ENCODE results near the gene ECEL1.
"Not testable (repeated sequence)": the region's sequence is repeated elsewhere in the genome, so short reads cannot be mapped to it uniquely, and the experiment has no call there.

ECEL1 gene

GRCh38 chr2:232447638-232448303 lies 39.9 kb downstream of the ECEL1 start:
- DNase-seq (ENCODE audit: extremely low spot score) = no peak
- CTCF ChIA-PET = interaction anchor here (1.1 to 1.6 kb wide), 2 partner anchors 26 to 71 kb away, joined by 5 read pairs; no protein-coding TSS in a partner anchor
- POLR2A ChIA-PET = no interaction called here
- TF ChIP-seq ARNT (IDR thresholded peaks at IDR 0.05) = no peak
- no peak for TF ChIP-seq SP1 (IDR thresholded peaks at IDR 0.05)
- TF ChIP-seq TARDBP (IDR thresholded peaks at IDR 0.05) = no peak
- no peak for TF ChIP-seq HDGF (IDR thresholded peaks at IDR 0.05; ENCODE audit: borderline replicate concordance)
- TF ChIP-seq L3MBTL2 (conservative IDR thresholded peaks at IDR 0.05) = no peak
- no peak for TF ChIP-seq FOXK2 (IDR thresholded peaks at IDR 0.05)
- no peak for TF ChIP-seq NFRKB (IDR thresholded peaks at IDR 0.05)
- TF ChIP-seq FOXM1 (IDR thresholded peaks at IDR 0.05; ENCODE audit: borderline replicate concordance) = no peak
- TF ChIP-seq CTBP1 (IDR thresholded peaks at IDR 0.05; ENCODE audit: borderline replicate concordance) = no peak
- no peak for TF ChIP-seq SUZ12 (IDR thresholded peaks at IDR 0.05)
- TF ChIP-seq FOXA1 (IDR thresholded peaks at IDR 0.05) = no peak
- TF ChIP-seq PKNOX1 (IDR thresholded peaks at IDR 0.05) = no peak
- TF ChIP-seq LEF1 (IDR thresholded peaks at IDR 0.05; ENCODE audit: borderline replicate concordance) = no peak
- TF ChIP-seq ELF4 (IDR thresholded peaks at IDR 0.05) = no peak
- no peak for TF ChIP-seq BHLHE40 (IDR thresholded peaks at IDR 0.05; ENCODE audit: borderline replicate concordance)
- no peak for TF ChIP-seq ZNF384 (IDR thresholded peaks at IDR 0.05)

- POLR2A ChIA-PET = no interaction called here
- no peak for DNase-seq (ENCODE audit: extremely low spot score)
- CTCF ChIA-PET = interaction anchor here (1.1 to 1.6 kb wide), 4 partner anchors 26 to 77 kb away, joined by 3 to 5 read pairs (median 4); no protein-coding TSS in a partner anchor
- no peak for TF ChIP-seq LEF1 (IDR thresholded peaks at IDR 0.05; ENCODE audit: borderline replicate concordance)
- TF ChIP-seq L3MBTL2 (conservative IDR thresholded peaks at IDR 0.05) = no peak
- TF ChIP-seq SUZ12 (IDR thresholded peaks at IDR 0.05) = no peak
- no peak for TF ChIP-seq SP1 (IDR thresholded peaks at IDR 0.05)
- TF ChIP-seq FOXK2 (IDR thresholded peaks at IDR 0.05) = no peak
- no peak for TF ChIP-seq BHLHE40 (IDR thresholded peaks at IDR 0.05; ENCODE audit: borderline replicate concordance)
- TF ChIP-seq HDGF (IDR thresholded peaks at IDR 0.05; ENCODE audit: borderline replicate concordance) = no peak
- TF ChIP-seq ELF4 (IDR thresholded peaks at IDR 0.05) = no peak
- no peak for TF ChIP-seq ZNF384 (IDR thresholded peaks at IDR 0.05)
- TF ChIP-seq PKNOX1 (IDR thresholded peaks at IDR 0.05) = no peak
- no peak for TF ChIP-seq ARNT (IDR thresholded peaks at IDR 0.05)
- TF ChIP-seq TARDBP (IDR thresholded peaks at IDR 0.05) = no peak
- TF ChIP-seq CTBP1 (IDR thresholded peaks at IDR 0.05; ENCODE audit: borderline replicate concordance) = no peak
- TF ChIP-seq FOXM1 (IDR thresholded peaks at IDR 0.05; ENCODE audit: borderline replicate concordance) = no peak
- no peak for TF ChIP-seq NFRKB (IDR thresholded peaks at IDR 0.05)
- TF ChIP-seq FOXA1 (IDR thresholded peaks at IDR 0.05) = no peak
Measured at GRCh38 chr2:232447091-232447620, 40.5 kb downstream of the ECEL1 start.

- CTCF ChIA-PET = interaction anchor here (0.7 to 1.6 kb wide), 4 partner anchors 48 to 78 kb away, joined by 3 to 5 read pairs (median 4); no protein-coding TSS in a partner anchor
- DNase-seq (ENCODE audit: extremely low spot score); POLR2A ChIA-PET: not testable (repeated sequence)
Measured at GRCh38 chr2:232446266-232446777, 41.3 kb downstream of the ECEL1 start.

GRCh38 chr2:232445149-232445885 lies 42.3 kb downstream of the ECEL1 start:
- POLR2A ChIA-PET; DNase-seq (ENCODE audit: extremely low spot score): not testable (repeated sequence)
- CTCF ChIA-PET = interaction anchor here (0.8 kb wide), 1 partner anchor 70 kb away, joined by 3 read pairs; no protein-coding TSS in a partner anchor

GRCh38 chr2:232444409-232445148 lies 43.1 kb downstream of the ECEL1 start:
- CTCF ChIA-PET = interaction anchor here (0.8 kb wide), 1 partner anchor 71 kb away, joined by 3 read pairs; no protein-coding TSS in a partner anchor
- TF ChIP-seq FOXA1 (IDR thresholded peaks at IDR 0.05) = no peak
- no peak for TF ChIP-seq L3MBTL2 (conservative IDR thresholded peaks at IDR 0.05)
- TF ChIP-seq FOXM1 (IDR thresholded peaks at IDR 0.05; ENCODE audit: borderline replicate concordance) = no peak
- TF ChIP-seq SP1 (IDR thresholded peaks at IDR 0.05) = no peak
- no peak for TF ChIP-seq ARNT (IDR thresholded peaks at IDR 0.05)
- no peak for TF ChIP-seq LEF1 (IDR thresholded peaks at IDR 0.05; ENCODE audit: borderline replicate concordance)
- no peak for TF ChIP-seq SUZ12 (IDR thresholded peaks at IDR 0.05)
- TF ChIP-seq PKNOX1 (IDR thresholded peaks at IDR 0.05) = no peak
- no peak for TF ChIP-seq HDGF (IDR thresholded peaks at IDR 0.05; ENCODE audit: borderline replicate concordance)
- TF ChIP-seq ZNF384 (IDR thresholded peaks at IDR 0.05) = no peak
- TF ChIP-seq FOXK2 (IDR thresholded peaks at IDR 0.05) = no peak
- no peak for TF ChIP-seq ELF4 (IDR thresholded peaks at IDR 0.05)
- peak; percentile 56 for DNase-seq (ENCODE audit: extremely low spot score)
- POLR2A ChIA-PET = no interaction called here

- DNase-seq (ENCODE audit: extremely low spot score); POLR2A ChIA-PET: not testable (repeated sequence)
- CTCF ChIA-PET = interaction anchor here (0.7 kb wide), 1 partner anchor 590 kb away, joined by 3 read pairs; no protein-coding TSS in a partner anchor
Measured at GRCh38 chr2:232443669-232444408, 43.8 kb downstream of the ECEL1 start.

- CTCF ChIA-PET, POLR2A ChIA-PET: not testable (repeated sequence)
Measured at GRCh38 chr2:232443047-232443446, 44.6 kb downstream of the ECEL1 start.

GRCh38 chr2:232442431-232442830 lies 45.2 kb downstream of the ECEL1 start:
- CTCF ChIA-PET; POLR2A ChIA-PET; DNase-seq (ENCODE audit: extremely low spot score): not testable (repeated sequence)

More at GRCh38 chr2:232443047-232443446, 44.6 kb downstream of the ECEL1 start:
- not testable (repeated sequence) for DNase-seq (ENCODE audit: extremely low spot score)

- POLR2A ChIA-PET, CTCF ChIA-PET: not testable (repeated sequence)
Measured at GRCh38 chr2:232441922-232442321, 45.7 kb downstream of the ECEL1 start.

More at GRCh38 chr2:232441922-232442321, 45.7 kb downstream of the ECEL1 start:
- DNase-seq (ENCODE audit: extremely low spot score) = not testable (repeated sequence)
